Skeletal muscle tissue (tissue), 4 donors: ENCODE data around the gene NLRP11. TPM values are rescaled to one million over a fixed set of nuclear protein-coding genes. Genes with fewer than 3 reads are reported as not detected.
"Not testable (repeated sequence)": the region's sequence is repeated elsewhere in the genome, so short reads cannot be mapped to it uniquely, and the experiment has no call there.

Experiments
- H3K27ac ChIP-seq: one replicate; pipeline ENCODE4 v1.7.0; 2013; ENCODE audit warnings: mild to moderate bottlenecking, low read depth, low read length, inconsistent platforms
- H3K27me3 ChIP-seq, 3 donors: one replicate each; pipeline ENCODE4 v1.7.0; 2013; ENCODE audit warnings: low read length in 3 of 3; ENCODE audit not compliant: control insufficient read depth in 3 of 3, insufficient read depth in 3 of 3
- H3K36me3 ChIP-seq, 3 donors: one replicate each; pipeline ENCODE4 v1.7.0; 2013; ENCODE audit warnings: low read length in 3 of 3; ENCODE audit not compliant: control insufficient read depth in 3 of 3, insufficient read depth in 3 of 3
- H3K4me1 ChIP-seq, 3 donors: one replicate each; pipeline ENCODE4 v1.7.0; 2013; ENCODE audit warnings: low read length in 3 of 3, mild to moderate bottlenecking in 3 of 3; ENCODE audit not compliant: control insufficient read depth in 3 of 3, insufficient read depth in 3 of 3
- H3K4me3 ChIP-seq, 3 donors: one replicate each; pipeline ENCODE4 v1.7.0; 2013; ENCODE audit warnings: low read length in 3 of 3
- H3K9ac ChIP-seq, 3 donors: one replicate each; pipeline ENCODE4 v1.7.0; 2013; ENCODE audit warnings: low read length in 3 of 3, mild to moderate bottlenecking in 3 of 3, moderate library complexity in 2 of 3, low read depth in 1 of 3
- H3K9me3 ChIP-seq, 3 donors: one replicate each; pipeline ENCODE4 v1.7.0; 2013; ENCODE audit warnings: low read length in 3 of 3; ENCODE audit not compliant: control insufficient read depth in 3 of 3
- total RNA-seq: library from RNA; depleted of rRNA; stranded (reverse); fragments of >200 nt; gene quantifications from one replicate; pipeline ENCODE4 v1.2.3, GENCODE V29; 2014
- donor health status: Osteomylitis.

The NLRP11 gene
- total RNA-seq, 1 donor from 2014 or later = under 0.01 TPM

GRCh38 chr19:55802281-55802680, 29.5 kb downstream of the NLRP11 start:
- Histone ChIP-seq H3K4me1 (no peaks in the 10 kb centered on the region), H3K27ac (no peak overlapping the region), H3K4me3 (no peak overlapping the region), H3K9ac (no peak overlapping the region), H3K36me3 (no peaks in the 10 kb centered on the region), H3K9me3 (peaks cover 3 to 6% (median 3%) of the 10 kb centered on the region in 3 donors), H3K27me3 (no peaks in the 10 kb centered on the region)

- H3K4me3 ChIP-seq = no peak overlapping the region
- no peaks in the 10 kb centered on the region for H3K4me1 ChIP-seq
- H3K27me3 ChIP-seq = no peaks in the 10 kb centered on the region
- H3K9me3 ChIP-seq = peaks cover 0 to 6% (median 3%) of the 10 kb centered on the region in 3 donors
- H3K36me3 ChIP-seq = no peaks in the 10 kb centered on the region
- no peak overlapping the region for H3K27ac ChIP-seq
- no peak overlapping the region for H3K9ac ChIP-seq
Observed at GRCh38 chr19:55801416-55801815, 30.4 kb downstream of the NLRP11 start.

GRCh38 chr19:55795021-55795420, 36.8 kb downstream of the NLRP11 start:
- Histone ChIP-seq H3K9me3 (peaks cover 0 to 2% (median 0%) of the 10 kb centered on the region in 3 donors), H3K4me1 (no peaks in the 10 kb centered on the region)

GRCh38 chr19:55781112-55781511, 50.7 kb downstream of the NLRP11 start:
- no peak overlapping the region for H3K27ac ChIP-seq
- H3K36me3 ChIP-seq = no peaks in the 10 kb centered on the region
- H3K9me3 ChIP-seq = peaks cover 0 to 3% (median 0%) of the 10 kb centered on the region in 3 donors
- H3K4me3 ChIP-seq = no peak overlapping the region
- no peak overlapping the region for H3K9ac ChIP-seq
- H3K4me1 ChIP-seq = no peaks in the 10 kb centered on the region
- H3K27me3 ChIP-seq = no peaks in the 10 kb centered on the region

More at GRCh38 chr19:55795021-55795420, 36.8 kb downstream of the NLRP11 start:
- H3K27me3 ChIP-seq = no peaks in the 10 kb centered on the region
- H3K36me3 ChIP-seq = no peaks in the 10 kb centered on the region
- no peak overlapping the region for H3K9ac ChIP-seq
- no peak overlapping the region for H3K4me3 ChIP-seq
- no peak overlapping the region for H3K27ac ChIP-seq

GRCh38 chr19:55778331-55778730, 53.5 kb downstream of the NLRP11 start:
- peaks cover 0 to 3% (median 0%) of the 10 kb centered on the region in 3 donors for H3K9me3 ChIP-seq
- no peak overlapping the region for H3K4me3 ChIP-seq
- no peaks in the 10 kb centered on the region for H3K27me3 ChIP-seq
- no peak overlapping the region for H3K27ac ChIP-seq
- H3K36me3 ChIP-seq = no peaks in the 10 kb centered on the region
- no peaks in the 10 kb centered on the region for H3K4me1 ChIP-seq
- H3K9ac ChIP-seq = no peak overlapping the region

GRCh38 chr19:55777528-55777927, 54.3 kb downstream of the NLRP11 start:
- H3K27me3 ChIP-seq = no peaks in the 10 kb centered on the region

GRCh38 chr19:55769632-55770031, 62.2 kb downstream of the NLRP11 start:
- H3K36me3 ChIP-seq, H3K27me3 ChIP-seq, H3K27ac ChIP-seq, H3K9ac ChIP-seq, H3K4me3 ChIP-seq, H3K4me1 ChIP-seq, H3K9me3 ChIP-seq: not testable (repeated sequence)

More at GRCh38 chr19:55777528-55777927, 54.3 kb downstream of the NLRP11 start:
- no peak overlapping the region for H3K4me3 ChIP-seq
- no peaks in the 10 kb centered on the region for H3K4me1 ChIP-seq
- no peak overlapping the region for H3K9ac ChIP-seq
- peaks cover 0 to 3% (median 0%) of the 10 kb centered on the region in 3 donors for H3K9me3 ChIP-seq
- no peaks in the 10 kb centered on the region for H3K36me3 ChIP-seq
- no peak overlapping the region for H3K27ac ChIP-seq

- H3K36me3 ChIP-seq, H3K4me3 ChIP-seq: not testable (repeated sequence)
Observed at GRCh38 chr19:55768818-55769217, 63.0 kb downstream of the NLRP11 start, which contains the start of gene RFPL4AL1. Gene RFPL4AL1, plus strand, starts transcription at chr19:55769118. Its CDS starts 2,687 bp downstream, at chr19:55771805.

GRCh38 chr19:55766466-55766865, 65.3 kb downstream of the NLRP11 start:
- Histone ChIP-seq H3K27ac (no peak overlapping the region), H3K9me3 (peaks cover 0 to 3% (median 2%) of the 10 kb centered on the region in 3 donors), H3K9ac (no peak overlapping the region), H3K36me3 (no peaks in the 10 kb centered on the region), H3K27me3 (no peaks in the 10 kb centered on the region), H3K4me3 (no peak overlapping the region), H3K4me1 (no peaks in the 10 kb centered on the region)

More at GRCh38 chr19:55768818-55769217, 63.0 kb downstream of the NLRP11 start, which contains the start of gene RFPL4AL1:
- not testable (repeated sequence) for H3K4me1 ChIP-seq, H3K27me3 ChIP-seq, H3K27ac ChIP-seq, H3K9ac ChIP-seq, H3K9me3 ChIP-seq

GRCh38 chr19:55758797-55759196, 73.0 kb downstream of the NLRP11 start, which contains the start of gene RFPL4A:
Gene RFPL4A, plus strand, starts transcription at chr19:55759097. Its CDS starts 2,704 bp downstream, at chr19:55761801.
- not testable (repeated sequence) for H3K9ac ChIP-seq, H3K27ac ChIP-seq, H3K4me3 ChIP-seq, H3K27me3 ChIP-seq, H3K9me3 ChIP-seq, H3K36me3 ChIP-seq, H3K4me1 ChIP-seq
